Fibroblast of villous mesenchyme (primary cell): ENCODE results near the gene DDAH1. TPM values are rescaled to one million over a fixed set of nuclear protein-coding genes. Genes with fewer than 3 reads are reported as not detected.

ENCODE experiments used
- DNase-seq: peaks from one replicate; pipeline ENCODE4 v3.0.0-alpha.2; 2010; ENCODE audit warnings: low read depth
- H3K4me3 ChIP-seq: 2 replicates; pipeline ENCODE4 v1.5.1; 2011; ENCODE audit warnings: low read depth, mild to moderate bottlenecking, low read length
- CTCF ChIP-seq: IDR thresholded peaks from 2 replicates; pipeline ENCODE4 v1.5.1; 2012; ENCODE audit warnings: low read depth, mild to moderate bottlenecking, low read length; ENCODE audit not compliant: insufficient read depth
- total RNA-seq: library from RNA; depleted of rRNA; stranded (reverse); fragments of >200 nt; gene quantifications from 2 replicates; pipeline ENCODE4 v1.2.3, GENCODE V29; 2012

The DDAH1 gene
- total RNA-seq, 1 donor, result 259 TPM

GRCh38 chr1:85462931-85463649, 1.9 kb downstream of the DDAH1 start:
- H3K4me3 ChIP-seq, result peak overlapping the region; percentile 83
- no peak for DNase-seq
- no peak for TF ChIP-seq CTCF

GRCh38 chr1:85461216-85461918, 3.6 kb downstream of the DDAH1 start:
- no peak for TF ChIP-seq CTCF
- no peak overlapping the region for H3K4me3 ChIP-seq
- peak; percentile 66 for DNase-seq

GRCh38 chr1:85460555-85461088, 4.3 kb downstream of the DDAH1 start:
- TF ChIP-seq CTCF, result no peak
- H3K4me3 ChIP-seq, result no peak overlapping the region
- DNase-seq, result no peak

- peak; percentile 49 for DNase-seq
- no peak for TF ChIP-seq CTCF
Measured at GRCh38 chr1:85459290-85459689, 5.7 kb downstream of the DDAH1 start.

GRCh38 chr1:85454214-85454613, 10.7 kb downstream of the DDAH1 start:
- H3K4me3 ChIP-seq, result no peak overlapping the region
- no peak for TF ChIP-seq CTCF
- DNase-seq, result no peak

More at GRCh38 chr1:85459290-85459689, 5.7 kb downstream of the DDAH1 start:
- no peak overlapping the region for H3K4me3 ChIP-seq

GRCh38 chr1:85453640-85454194, 11.2 kb downstream of the DDAH1 start:
- DNase-seq, result no peak
- no peak overlapping the region for H3K4me3 ChIP-seq
- no peak for TF ChIP-seq CTCF
